ENCODE measurements around the gene MTERF1.
"Not testable (repeated sequence)": the region's sequence is repeated elsewhere in the genome, so short reads cannot be mapped to it uniquely, and the experiment has no call there.

Gene MTERF1

DNA sequence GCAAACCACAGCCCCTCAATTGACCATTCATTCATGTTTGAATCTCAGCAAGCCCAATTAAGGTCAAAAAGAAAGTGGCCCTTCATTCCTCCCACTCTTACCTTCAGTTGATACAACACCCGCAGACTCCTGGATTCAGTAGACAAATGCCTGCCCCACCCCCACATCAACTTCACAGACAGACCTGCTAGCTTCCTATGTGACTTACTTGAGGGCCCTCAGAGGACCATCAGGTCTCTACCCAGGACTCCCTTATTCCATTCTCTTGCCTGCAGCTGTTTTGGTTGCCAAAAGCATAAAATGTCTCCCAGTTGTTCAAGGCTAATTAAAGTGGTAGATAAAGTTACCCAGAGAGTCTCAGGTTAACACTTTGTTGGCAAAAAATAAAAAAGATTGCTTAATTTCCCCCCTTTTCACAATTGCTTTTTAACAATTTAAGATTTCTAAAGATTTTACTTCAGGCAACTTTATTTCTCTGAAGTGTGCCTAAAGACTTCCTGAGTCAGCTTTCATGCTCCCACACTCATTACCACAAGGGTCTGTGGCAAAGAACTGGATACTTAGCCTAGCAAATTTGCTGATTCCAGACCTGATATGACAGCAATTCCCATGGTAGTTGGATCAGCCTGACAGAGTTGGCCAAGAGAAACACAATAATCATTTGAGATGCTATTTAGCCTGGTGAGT, 3.3 kb upstream of the MTERF1 start:
- no peak for DNase-seq

DNA sequence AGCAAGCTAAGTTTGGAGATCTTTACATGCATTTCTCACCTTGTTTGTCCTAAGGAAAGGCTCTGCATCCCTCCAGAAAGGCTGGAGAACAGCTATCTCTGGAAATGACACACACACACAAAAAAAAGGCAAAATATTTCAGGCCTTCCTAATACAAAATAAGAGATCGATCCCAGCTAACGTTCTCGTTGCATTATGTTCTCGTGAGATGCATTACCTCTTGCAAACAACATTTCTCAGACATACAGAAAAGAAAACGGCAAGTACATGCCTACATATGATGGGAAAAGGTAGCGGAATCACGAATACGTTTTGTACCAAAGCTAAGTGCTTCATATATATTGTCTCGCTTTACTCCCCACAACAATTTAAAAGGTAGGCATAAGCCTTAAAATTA, 488 bp downstream of the MTERF1 start:
- no peak for DNase-seq

DNA sequence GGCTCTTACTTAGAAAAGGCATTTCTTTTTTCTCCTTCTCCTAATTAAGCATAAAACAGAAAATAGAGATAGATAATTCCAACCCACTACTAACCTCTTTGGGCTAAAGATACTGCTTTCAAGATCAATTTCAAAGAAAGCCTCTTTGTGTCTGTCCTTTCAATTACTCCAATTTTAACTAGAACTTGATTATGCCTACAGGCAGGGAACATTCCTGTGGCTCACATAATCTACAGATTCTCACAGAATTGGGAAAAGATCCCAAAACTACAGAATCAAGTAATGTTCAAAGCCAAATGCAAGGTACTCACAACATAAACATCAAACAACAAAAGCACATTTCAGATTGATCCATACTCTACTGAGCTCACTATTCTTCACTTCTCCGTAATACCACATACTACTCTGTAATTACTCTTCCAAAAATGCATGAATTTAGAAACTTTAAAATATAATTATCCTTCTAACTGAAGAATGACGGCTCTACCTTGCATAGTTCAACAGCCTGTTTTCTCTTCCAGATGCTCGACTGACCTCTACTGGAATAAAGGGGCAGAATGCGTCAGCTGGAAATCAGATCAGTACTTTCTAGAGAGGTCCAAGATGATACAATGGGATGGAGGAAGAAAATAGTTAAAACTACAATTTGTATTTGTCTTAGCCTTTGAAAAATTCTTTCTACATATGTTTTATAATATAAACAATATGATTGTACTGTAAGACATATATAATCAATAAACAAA, 3.9 kb downstream of the MTERF1 start:
- no peak for DNase-seq

DNA sequence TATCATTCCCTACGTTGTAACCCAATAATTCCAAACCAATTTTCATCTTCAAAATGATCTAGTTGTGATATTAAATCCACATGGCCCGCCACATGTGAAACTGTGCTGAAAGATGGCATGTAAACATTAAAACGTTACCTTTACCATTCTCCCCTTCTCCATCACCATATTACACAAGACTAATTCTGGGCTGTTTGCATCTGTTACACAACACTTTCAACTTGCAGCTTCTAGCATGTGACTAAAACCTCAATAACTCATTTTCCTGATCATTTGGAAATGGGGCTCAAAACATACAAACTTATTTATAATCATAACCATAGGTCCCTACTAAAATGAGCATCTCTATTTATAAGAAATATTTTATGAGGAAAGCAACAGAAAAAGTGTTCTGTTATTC, 4.7 kb downstream of the MTERF1 start:
- no peak for DNase-seq

DNA sequence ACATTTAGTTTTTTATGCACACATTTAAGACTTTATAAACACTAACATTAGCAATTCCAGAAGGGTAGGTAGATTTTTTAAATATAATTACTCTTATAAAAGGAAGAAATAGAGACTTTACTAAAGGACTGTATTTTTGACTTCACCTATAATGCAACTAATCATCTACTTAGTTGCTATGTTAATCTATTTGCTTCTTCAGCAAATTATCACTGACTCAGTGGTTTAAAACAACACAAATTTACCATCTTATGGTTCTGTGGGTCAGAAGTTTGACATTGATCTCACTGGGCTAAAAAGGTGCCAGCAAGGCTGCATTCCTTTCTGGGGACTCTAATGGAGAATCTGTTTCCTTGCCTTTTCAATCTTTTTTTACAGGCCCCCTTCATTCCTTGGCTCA, 7.6 kb downstream of the MTERF1 start:
- no peak for DNase-seq

DNA sequence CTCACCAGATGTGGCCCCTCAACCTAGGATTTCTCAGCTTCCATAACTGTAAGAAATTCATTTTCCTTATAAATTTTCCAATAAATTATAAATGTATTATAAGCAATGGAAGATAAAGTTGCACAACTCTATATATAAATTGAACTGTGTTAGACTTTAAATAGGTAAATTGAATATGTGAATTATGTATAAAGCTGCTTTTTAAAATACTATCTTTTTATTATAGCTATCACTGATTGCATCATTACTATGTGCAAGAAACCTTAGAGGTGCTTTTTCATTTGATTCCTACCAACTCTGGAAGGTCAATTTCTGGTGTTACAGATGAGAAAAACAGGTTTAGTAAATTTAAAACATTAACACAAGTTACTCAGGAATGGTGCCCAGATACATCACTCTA, 8.4 kb downstream of the MTERF1 start:
- DNase-seq, result no peak

DNA sequence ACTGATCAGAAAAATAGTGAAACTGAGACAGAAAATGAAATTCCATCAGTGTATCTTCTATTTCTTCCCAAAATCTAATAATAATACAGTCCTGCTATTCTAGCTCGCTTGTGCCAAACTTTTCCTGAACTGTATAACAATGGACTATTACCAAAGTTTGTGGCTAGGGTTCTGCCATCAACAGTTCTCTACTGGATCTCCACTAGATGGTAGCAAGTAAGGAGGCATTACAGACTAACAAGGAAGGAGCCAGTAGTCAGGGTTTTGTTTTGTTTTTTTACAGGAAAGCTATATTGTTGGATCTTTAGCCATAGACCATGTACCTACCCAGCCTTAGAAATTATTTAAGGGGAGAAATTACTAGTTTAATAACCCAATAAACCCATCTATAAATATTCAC, 10.8 kb downstream of the MTERF1 start:
- DNase-seq, result no peak

DNA sequence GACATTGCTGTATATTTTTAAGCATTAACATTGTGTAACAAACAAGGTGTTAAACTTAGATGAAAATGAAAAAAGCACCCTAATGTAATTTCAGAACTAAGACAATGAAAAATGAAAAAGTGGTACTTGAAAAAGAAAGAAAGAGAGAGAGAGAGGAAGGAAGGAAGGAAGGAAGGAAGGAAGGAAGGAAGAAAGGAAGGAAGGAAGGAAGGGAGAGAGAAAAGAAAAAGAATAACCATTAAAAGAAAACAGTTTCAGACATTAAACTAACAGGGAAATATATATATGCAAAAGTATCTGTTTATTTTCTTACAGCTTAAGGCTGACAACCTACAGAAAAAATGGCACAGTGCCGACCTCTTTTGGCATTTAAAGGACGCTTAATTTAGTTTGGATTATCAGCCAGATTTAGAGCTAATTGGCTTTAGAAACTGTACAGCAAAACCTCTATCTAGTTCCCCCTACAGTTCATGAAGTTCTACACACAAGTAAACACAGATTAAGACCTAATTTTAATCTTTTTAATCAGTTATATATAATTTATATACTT, 13.8 kb downstream of the MTERF1 start:
- DNase-seq, result no peak

DNA sequence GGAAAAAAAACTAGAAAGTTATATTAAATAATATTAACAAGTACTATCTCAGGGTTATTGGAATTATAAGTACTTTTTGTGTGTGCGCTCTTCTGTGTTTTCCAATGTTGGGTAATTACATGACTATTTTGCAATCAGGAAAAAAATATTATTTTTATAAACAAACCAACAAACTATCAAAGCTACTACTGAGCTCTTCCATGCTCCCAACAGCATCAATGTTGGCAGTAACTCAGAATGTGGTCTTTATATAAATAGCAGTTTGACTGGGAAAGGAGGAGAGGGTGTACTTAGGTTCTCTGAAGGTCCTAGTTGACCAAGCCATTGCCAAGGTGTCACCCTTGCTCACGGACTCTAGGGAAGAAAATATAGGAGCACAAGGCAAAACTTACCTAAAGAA, 15.0 kb downstream of the MTERF1 start:
- DNase-seq, result no peak

DNA sequence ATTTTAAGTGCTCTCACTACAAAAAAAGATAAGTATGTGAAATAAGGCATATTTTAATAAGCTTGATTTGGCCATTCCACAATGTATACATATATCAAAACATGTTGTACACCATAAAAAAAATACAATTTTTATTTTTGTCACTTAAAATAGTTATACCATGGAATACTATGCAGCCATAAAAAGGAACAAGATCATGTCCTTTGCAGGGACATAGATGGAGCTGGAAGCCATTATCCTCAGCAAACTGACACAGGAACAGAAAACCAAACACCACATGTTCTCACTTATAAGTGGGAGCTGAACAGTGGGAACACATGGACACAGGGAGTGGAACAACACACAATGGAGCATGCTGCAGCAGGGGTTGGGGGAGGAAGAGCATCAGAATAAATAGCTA, 15.9 kb downstream of the MTERF1 start:
- not testable (repeated sequence) for DNase-seq

DNA sequence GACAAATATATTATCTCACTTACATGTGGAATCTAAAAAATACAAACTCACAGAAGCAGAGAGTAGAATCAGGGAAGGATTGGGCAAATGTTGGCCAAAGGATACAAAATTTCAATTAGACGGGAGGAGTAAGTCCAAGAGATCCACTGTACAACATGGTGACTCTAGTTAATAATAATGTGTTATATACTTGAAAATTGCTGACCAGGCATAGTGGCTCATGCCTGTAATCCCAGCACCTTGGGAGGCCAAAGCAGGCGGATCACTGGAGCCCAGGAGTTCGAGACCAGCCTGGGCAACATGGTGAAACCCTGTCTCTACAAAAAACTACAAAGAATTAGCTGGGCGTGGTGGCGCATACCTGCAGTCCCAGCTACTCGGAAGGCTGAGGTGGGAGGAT, 16.4 kb downstream of the MTERF1 start:
- no peak for DNase-seq

DNA sequence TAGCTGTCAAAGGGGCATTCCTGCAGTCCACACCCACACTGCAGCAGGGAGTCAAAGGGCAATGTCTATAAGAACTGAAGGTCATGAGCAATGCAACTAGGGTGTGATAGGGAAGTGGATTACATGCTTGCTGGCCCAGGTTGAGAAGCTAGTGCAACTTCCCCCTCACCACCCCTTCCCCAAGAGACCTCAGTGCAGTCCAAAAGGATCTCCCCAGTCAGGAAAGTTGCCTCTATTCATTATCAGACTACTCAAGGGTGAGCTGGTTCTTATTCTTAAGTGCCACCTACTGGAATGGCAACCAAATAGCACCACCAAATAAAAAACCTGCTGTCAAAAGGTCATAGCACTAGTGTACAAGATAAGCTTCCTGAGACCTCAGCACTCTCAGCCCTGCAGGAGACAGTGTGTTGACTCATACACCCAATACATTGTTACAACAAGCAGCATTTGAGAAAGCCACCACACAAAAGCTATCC, 28.2 kb downstream of the MTERF1 start:
- DNase-seq, result no peak

DNA sequence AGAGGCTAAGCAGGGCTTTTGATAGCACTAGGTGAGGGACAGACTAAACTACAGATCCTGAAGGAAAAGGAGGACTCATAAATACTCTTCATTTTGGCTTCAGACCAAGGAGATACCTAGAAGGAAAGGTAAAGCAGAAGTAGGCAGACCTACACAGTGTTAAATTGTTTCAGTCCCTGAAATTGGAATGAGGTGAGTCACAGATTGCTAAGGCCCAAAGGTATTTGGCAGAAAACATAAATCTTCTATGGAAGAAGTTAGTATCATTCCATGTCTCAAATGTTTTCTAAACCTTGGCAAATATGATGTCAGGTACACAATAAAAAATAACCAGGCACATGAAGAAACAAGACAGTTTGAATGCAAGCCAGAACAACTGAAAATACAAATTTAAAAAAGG, 30.0 kb downstream of the MTERF1 start:
- no peak for DNase-seq

DNA sequence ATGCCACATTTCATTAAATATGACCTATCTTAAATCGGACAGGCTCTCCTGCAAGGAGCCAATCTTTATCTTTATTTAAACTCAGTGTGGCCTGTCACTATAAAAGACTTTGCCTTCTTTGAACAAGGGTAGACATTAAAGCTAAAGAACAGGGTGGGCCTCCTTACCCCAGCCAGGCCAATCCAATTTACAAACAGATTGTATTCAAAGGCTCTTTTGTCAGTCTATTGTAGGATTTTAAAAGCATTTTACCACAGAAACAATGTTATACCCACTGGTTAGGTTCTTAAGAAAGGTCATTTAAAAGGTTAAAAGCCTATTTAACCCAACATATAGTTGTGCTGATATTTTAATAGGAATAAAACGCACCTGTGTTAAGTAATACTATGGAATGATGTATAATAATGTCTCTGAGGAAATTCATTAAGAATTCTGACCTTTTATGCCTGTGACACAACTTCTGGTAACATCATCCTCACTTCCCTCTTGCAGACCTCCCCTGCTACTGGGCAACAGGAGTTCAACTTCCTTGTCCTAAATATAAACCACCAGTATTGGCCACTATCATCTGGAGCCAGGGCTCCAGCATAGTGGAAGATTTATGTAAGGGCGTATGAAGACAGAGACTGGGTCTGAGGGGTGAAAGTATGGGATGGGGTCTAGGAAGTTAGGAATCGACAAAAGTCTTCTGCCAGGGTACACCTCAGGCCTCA, 32.5 kb downstream of the MTERF1 start:
- DNase-seq, result no peak

DNA sequence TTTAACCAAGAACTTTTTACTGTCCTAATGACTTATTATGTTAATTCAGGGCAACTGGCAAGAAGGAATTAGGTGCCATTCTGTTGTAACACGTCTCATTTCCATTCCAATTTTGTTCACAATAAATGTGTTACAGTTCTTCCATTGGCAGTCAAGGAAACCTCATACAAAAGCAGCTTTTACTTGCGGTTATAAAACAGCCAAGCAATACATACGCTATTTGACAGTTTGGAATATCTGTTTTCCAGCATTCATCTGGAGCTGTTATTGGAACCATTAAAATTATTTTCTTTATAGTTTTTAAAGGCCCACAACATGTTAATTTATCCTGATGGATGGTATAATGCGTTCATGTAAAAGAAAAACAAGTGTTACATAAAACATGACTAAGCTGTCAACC, 33.3 kb downstream of the MTERF1 start:
- DNase-seq, result no peak

DNA sequence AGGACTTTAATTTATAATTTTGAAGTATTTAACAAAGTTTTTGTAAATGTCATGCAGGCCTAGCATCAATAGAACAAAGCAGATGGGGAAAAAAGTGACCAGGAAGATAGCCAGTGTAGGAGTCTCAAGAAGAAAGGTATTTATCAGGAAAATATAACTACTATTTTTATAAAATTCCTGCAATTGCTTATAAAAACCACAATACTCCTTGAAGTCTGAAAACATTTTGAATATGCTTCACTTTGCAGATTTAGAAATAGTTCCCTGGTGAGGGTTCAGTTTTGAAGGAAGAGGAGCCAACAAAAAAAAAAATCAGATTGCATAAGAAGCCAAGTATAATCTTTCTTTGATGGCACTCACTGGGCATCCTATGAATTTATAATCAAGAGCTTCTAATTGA, 34.1 kb downstream of the MTERF1 start:
- DNase-seq, result no peak

DNA sequence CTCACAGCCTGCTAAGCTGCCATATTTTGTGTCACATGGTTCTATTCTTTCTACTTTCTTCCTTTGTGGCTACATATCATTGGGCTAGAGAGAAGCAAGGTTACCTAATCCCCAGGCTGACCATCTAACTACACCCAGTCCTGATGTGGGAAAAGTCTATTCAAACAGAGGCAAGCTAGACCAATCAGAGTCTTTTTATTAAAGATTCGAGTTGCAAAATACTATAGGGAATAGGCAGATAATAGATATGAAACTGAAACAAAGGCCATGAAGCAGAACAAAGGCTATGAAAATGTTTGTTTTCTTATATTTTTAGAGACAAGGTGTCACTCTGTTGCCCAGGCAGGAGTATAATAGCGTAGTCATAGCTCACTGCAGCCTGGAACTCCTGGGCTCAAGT, 36.7 kb downstream of the MTERF1 start:
- DNase-seq, result no peak

DNA sequence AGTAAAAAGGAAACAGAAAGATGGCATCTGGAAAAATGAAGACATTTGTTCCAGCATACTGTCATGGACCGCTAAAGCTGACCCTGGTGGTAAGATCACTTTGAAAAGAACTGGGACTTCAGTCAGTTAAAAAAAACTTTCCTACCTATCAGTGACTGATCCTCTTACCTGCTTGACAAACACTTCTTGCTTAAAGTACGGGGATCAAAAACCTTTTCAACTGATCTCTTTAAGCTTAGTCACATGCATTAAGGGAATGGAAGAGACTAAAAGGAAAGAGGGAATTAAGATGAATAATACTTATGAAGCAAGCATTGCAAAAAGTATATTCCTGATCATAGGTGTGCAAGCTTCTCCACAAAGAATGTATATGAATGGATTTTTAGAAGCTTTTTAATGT, 42.1 kb downstream of the MTERF1 start:
- DNase-seq, result no peak

DNA sequence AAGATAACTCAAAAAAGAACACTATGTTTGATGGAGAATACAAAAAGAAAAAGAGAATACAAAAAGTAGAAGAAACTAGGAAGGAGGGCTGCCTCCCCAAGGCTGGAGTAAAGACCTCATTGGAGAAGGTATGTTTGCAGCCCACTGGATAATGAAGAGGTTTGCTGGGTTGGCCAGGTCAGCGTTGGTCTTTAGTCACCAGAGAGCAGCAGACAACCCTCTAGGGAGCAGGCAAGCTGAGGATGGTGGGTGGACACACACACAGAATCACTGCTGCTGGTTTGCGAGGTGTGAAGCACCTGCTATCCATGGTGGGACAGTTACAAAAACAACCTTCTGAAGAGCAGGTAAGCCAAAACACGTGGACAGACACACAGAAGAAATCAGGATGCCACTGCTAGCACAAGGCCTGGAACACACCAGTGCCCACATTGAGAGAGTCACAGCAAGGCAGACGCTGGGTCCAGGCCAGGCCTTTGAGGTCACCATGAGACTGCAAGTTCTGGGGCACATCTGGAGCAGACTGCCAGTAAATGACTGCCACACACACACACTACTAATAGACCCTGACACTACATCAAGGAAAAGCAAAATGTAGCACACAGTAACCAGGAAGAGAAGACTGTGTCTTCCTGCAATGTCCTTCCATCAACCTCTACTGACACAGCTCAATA, 43.0 kb downstream of the MTERF1 start:
- no peak for DNase-seq

DNA sequence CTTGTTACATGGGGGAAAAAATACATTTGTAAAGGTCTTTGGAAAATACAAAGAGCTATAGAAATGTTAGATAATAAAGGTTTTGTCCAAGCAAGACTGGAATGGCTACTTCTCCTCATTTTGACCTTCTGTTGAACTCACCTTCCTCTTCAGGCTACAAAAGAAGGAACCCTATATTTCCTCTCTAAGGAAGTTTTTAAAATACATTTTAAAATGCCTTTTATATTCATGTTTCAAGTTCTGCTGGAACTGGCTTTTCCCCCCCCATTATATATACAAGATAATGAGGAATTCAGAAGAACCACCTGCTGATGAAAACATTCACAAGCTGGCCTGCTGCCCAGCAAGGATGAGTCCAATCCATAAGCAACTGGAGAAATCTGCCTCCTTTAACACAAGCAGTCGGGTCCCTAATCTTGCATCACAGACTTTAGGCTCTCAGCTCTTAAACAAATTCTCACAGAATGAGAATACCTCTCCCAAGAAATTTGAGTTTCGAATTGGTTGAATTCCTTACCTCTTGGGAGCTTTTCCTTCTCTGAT, 44.6 kb downstream of the MTERF1 start:
- DNase-seq, result no peak

DNA sequence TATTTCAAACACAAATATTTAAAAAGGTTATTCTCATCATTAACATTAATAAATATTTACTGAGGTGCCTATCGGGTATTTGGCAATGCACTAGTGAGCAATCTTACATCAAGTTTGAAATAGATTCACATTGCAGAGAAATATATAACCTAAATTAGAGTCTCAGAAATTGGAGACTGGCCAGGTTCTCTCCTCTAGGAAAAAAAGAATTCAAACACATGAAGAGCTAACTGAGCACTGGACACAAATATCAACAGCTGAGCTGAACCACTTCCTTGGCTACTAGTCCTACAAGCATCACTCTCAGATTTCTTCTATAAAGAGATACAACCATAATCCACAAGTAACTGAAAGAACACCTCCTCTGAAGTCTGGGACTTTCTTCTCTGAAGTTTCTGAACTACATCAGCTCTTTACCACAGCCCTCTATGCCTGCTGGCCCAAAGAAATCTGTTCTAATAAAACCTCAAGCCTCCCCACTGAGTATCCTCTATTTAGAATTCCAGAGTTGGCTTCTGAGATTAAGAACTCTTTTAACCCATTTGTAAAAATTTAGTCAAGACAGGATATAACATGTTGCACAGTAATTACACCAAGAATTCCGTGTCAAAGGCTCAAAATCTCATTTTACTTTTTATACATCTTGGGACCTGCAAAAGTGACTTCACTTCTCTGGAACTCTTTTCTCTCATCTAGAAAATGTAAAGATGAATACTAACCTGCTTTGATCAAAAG, 45.2 kb downstream of the MTERF1 start:
- no peak for DNase-seq

DNA sequence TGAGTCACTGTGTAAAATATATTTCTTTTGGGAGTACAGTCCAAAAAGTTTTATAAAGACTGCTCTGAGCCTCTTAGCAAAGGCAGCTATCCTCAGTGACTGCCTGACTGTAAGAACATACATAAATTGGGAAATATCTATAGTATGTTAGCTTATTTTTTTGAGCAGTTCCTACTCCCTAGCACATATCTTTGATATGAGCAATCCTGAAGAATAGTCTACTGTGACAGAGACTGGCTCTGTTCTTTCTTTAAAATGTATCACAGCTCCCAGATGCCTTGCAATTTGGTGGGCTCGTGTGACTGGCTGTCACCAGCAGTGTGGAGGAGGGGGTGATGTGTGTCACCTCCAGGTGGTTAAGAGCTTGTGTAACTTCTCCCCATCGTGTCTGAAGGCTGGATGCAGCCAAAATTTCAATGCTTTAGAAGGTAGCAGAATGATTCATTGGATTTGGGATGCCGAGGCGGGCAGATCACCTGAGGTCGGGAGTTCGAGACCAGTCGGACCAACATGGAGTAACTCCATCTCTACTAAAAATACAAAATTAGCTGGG, 47.9 kb downstream of the MTERF1 start:
- DNase-seq, result no peak
